GM04503 (cell line): ENCODE measurements around the gene TBL1X.

Experiments
- DNase-seq: peaks from one replicate; pipeline ENCODE4 v3.0.0-alpha.2; 2012; ENCODE audit warnings: low read depth

Gene TBL1X

DNA sequence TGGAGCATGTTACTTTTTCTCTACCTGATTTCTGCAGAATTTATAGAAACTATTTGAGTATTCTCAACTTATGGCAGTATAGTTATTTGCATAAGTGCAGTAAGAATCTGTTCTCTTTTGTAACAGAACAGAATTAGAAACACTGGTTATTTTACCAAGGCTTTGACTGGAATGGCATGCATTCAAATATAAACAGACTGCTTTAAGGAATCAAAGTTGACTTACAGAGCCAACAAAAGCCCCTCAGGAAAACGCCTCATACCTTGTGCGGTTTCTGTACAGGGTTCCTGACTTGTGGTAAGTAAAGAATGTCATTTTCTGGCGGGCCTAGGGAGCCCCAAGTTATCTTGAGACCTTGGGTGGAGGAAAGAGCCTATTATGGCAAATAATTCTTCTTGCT, 203.7 kb downstream of the TBL1X start:
- DNase-seq: no peak

DNA sequence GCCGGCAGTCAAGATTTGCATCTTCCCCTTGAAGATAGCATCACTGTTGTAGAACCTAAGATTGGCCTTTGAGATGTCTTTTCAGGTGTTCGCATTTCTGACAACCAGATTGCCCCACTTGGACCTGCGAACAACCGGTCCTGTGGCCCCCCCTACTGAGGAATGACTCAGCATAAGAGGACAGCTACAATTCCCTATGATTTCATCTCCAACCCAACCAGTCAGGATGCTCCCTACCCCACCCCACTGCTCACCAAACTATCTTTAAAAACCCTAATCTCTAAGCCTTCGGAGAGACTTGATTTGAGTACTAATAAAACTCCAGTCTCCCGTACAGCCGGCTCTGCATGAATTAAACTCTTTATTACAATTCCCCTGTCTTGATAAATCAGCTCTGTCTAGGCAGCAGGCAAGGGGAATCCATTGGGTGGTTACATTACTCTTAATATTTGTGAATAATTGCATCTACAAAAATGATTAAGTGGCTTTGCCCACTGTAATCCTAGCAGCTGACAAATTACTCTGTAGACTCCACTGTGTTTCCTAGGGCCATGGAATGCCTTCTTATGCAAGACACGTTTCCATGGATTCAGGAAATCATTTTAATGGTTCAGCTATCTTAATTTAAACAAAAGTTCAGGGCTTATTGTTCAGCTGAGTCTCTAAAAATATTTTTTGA, 205.4 kb downstream of the TBL1X start:
- no peak for DNase-seq

DNA sequence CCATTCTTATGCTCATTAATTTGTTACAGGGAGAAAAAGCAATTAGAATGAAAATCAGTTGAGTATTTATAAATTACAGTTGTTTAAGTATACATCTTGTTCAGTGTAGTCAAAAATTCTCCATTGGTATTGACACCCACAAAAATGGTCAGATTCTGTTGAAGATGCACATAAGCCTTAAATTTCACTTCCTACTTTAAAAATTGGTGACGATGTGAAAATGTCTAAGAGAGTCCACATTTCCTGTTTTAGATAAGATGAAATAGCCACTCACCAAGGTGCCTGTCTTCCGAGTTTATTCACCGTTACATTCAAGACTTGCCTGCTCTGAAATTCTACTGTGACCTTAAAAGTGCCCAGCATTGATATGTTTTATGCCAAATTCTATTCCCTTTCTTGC, 207.1 kb downstream of the TBL1X start:
- no peak for DNase-seq

DNA sequence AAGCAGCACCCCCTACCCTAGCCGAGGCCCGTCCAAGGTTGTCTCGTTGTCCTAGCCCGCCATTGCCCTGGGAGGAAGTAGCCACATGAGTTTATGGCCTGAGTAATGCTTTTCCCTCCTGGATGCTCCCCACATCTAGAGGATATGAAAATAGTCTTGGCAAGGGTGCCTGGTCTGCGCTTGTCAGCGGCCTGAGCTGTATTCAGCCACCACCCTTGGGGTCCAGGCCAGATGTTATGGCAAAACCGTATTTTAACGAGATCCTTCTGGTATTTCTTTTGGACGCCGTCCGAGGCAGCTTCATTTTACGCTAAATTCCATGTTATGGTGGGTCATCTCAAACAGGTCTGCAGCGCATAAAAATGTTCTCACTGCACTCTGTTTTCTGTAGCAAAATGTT, 211.4 kb downstream of the TBL1X start:
- DNase-seq: peak; percentile 39

DNA sequence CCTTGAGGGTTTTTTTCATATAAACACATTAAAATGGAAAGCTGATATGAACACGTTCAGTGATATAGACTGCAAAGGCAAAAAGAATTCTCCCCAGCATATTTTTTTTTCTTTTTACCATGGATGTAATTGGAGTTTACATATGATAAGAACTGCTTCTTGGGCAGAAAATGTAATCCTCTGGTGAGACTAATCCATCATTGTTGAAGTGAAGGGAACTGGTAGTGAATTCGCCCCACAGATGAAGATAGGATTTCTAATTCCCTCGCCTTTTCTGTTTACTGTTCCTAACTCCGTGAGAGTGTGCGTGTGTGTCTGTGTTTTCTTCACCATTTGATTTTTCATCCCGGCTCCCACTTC, 211.9 kb downstream of the TBL1X start:
- no peak for DNase-seq

DNA sequence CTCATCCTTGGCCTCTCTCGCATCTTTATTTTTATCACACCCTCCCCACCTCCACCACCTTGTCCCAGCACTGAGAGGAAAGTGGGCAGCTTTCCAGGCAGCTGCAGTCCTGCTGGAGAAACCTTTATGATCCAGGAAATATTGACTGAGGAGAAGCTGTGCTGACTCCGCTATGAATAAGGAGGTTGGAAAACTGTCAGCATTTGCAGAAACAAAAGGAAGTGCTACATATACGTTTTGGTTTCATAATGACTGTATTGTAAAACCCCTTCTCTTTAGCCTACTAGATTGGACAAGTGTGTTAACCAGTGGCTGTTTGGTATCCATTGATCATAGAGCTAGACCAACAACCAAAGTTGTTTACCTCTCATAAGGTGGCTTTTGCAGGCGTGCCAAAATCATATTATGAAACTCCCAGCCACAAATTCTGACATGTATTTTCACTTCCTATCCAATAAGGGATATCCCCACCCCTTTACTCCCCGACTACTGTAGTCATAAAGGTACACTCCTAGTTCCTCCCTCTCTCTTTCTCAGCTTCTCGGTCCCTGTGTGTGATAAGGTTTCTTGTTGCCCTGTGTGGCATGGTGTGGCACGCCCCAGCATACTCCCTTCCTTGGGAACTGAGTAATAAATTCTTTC, 212.4 kb downstream of the TBL1X start:
- no peak for DNase-seq

DNA sequence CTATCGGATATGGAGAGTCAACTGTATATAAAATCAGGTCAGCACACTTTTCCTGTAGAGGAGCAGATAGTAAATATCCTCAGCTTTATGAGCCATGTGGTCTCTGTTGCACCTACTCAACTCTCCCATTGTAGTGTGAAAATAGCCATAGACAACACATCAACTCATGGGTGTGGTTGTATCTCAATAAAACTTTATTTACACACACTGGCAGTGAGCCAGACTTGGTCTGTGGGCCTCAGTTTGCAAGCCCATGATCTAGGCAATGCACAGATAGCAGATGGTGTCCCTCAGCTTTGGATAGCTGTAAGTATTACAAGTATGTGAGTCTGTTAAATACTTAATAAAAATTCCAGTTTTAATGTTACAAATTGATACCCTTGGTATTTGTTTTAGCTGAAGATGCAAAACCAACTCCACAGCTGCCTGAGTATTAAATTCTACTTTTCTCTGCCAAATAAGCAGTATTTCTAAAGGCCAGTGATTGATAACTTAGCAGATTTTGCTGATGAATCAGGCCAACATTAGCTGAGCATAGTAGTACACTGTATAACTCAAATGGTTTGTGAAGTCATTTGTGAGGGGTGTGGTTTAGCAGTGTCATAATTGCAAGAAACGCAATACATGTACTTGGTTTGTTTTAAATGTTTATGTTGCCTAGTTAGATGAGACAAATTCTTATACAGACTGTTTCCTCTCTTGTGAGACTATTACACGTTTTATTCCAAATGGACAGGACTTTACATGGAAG, 213.5 kb downstream of the TBL1X start:
- no peak for DNase-seq

DNA sequence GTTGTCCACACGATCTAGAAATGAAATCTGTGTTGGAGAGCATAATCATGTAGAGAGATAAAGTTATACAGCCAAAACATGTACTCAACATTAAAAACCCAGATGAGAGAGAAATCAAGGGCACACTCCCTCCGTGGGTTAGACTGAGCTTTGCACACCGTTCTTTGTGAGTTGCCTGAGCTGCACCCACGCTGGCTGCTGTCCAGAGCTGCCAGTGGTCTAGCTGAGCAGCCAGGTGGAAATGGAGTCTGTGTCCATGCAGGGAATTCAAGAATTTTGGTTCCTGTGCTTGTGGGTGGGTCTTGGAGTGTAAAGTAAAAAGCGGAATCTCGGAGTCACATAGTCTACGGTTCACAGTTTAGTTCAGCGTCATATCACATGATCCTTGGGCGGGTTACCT, 216.2 kb downstream of the TBL1X start:
- DNase-seq: no peak

DNA sequence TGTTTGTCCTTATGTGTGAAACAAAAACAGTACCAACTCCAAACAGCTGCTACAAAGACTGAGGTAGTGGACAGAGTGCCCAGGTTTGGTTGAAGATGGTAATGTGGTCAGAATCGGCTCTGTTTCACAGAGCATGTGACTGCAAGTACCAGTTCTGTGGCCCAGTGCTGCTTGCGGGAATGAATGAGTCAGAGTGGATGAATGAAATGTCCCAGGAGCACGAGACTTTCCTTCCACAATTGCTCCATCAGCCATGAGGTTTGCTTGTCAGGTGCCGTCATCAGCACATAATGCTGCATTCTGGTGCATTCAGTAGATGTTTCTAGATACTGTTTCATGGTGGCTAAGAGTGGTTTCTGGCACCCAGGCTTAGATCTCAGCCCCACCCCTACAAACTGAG, 216.6 kb downstream of the TBL1X start:
- no peak for DNase-seq

DNA sequence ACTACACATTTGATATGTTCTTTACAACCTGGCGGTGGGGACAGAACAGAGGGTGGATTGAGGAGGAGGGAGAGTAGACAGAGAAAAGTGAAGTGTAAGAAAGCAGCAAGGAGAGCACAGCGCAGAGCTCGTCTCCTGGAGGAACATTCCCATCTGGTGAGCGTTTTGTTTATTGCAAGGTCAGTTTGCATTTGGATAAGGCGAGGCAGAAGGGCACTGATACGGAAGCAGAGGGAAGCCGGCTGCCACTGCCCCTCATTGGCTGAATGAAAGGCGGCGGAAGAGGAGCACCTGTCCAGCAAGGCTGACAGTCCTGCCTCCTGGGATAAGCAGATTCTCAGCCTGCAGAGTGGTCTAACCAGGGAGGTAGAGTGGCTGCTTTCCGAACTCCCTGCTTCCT, 217.6 kb downstream of the TBL1X start:
- DNase-seq: no peak

DNA sequence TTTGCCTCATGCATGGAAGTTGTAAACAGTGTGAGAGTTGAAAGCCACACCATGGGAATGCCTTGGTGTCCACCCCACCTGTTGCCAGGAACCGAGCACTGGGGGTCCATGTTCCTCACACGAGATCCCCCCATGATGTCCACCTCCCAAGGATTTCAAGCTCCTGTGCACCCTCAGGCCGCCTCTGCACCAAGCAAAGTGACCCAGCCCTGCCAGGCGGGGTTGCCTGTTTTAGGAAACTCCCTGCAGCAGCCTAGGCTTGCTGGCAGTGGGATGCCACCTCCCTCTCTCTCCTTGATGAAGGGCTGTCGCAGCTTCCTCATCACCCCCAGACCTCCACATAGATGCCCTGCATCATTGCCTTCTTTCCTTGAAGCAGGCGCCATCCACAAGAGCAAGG, 218.0 kb downstream of the TBL1X start:
- no peak for DNase-seq

DNA sequence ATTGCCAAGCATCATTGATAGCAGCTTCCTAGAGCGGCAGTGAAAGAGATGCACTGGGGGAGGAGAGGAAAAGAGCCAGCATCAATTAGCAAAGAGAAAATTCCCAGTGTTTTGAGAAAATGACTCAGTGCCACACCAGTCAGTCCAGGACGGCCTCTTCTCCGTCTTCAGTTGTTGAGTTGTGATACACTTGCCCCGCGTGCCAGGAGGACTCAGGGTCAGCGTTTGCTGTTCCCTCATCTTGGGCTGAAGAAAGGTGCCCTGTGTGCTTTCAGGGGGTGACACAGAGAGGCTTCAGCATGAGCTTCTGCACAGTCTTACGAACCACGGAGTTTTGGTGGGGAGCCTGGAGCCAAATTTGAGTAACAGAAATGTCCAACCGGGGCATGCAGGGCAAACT, 218.5 kb downstream of the TBL1X start:
- no peak for DNase-seq

DNA sequence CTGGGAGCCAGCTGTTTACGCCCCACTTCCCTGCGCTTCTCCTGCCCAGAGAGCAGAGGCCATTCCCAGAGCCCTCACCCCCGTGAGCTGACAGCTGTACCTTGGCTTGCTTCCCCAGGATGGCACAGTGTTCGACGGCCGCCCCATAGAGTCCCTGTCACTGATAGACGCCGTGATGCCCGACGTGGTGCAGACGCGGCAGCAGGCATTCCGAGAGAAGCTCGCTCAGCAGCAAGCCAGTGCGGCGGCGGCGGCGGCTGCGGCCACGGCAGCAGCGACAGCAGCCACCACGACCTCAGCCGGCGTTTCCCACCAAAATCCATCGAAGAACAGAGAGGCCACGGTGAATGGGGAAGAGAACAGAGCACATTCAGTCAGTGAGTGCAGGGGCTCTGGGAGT, 223.0 kb downstream of the TBL1X start:
- no peak for DNase-seq

DNA sequence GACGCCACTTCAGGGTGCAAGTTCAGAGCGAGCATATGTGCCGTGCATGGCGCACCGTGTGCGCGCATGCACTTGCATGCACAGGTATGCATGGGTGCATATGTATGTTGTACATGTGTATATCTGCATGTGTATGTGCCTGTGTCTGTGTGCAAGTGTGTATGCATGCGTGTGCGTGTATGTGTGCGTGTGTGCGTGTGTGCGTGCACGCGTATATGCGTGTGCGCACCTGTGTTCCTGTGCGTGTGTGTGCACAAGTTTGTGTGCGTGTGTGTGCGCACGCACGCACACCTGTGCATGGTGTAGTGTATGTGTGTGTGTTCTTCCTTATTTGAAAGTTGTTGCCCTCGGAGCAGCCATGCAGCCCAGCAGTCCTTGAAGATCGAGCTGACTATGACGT, 224.0 kb downstream of the TBL1X start:
- DNase-seq: no peak

DNA sequence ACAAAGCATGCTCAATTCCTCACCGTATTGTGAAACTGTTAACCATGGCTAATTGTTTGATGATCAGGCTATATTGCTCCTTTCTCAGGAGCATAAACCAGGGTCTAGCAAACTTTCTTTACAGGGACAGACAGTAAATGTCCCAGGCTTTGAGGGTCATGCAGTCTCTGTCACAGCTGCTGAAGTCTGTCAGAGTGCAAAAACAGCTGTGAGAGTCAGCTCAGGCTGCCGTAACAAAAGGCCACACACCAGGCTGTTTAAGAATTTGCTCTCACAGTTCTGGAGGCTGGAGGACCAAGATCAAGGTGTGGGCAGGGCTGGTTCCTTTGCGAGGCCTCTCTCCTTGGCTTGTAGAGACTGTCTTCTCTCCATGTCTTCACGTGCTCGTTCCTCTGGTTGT, 225.2 kb downstream of the TBL1X start:
- DNase-seq: no peak

DNA sequence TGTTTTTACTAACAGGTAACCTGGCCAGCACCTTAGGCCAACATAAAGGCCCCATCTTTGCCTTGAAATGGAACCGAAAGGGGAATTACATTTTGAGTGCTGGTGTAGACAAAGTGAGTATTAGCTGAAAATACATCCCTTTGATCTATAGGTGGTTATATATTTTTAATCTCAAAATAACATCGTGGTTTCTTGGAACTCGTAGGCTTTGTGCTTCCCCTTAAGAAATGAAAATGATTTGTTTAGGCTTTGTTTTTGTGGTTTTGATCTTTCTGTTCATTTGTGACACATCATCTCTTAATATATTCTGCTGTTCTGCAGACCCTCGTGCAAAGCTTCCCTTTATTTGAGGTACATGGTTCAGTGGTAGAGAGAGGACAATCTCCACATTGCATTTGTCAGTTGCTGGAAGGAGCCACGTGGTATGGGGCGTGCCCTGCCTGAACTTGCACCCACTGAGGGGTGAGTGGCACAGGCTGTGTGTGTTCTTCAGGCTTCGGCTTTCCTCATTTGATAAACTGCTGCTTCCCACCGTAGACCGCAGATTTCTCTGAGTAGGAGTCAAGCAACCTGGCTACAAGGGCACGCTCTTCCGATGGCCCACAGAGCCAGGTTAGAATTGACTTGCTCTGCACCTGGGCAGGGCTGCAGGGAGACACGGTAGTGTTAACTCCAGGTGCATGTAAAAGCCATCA, 228.6 kb downstream of the TBL1X start:
- no peak for DNase-seq

DNA sequence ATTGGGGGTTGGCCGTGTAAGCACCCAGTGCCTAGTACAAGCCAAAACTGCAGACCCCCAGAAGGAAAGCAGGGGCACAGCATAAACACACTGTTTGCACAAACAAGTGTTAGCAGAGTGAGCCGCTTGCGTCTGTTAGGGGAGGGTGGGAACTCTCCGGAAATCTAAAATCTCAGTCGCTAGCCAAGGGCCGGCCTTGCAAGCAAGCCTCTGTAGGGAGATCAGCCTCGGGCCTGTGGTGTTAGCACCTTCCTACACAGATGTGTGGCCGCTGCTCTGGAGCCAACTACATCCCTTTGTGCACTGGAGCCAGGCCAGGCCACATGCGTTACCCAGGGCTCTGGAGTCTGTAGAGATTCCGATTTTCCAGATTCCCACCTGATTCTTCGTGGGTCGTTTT, 233.7 kb downstream of the TBL1X start:
- no peak for DNase-seq

DNA sequence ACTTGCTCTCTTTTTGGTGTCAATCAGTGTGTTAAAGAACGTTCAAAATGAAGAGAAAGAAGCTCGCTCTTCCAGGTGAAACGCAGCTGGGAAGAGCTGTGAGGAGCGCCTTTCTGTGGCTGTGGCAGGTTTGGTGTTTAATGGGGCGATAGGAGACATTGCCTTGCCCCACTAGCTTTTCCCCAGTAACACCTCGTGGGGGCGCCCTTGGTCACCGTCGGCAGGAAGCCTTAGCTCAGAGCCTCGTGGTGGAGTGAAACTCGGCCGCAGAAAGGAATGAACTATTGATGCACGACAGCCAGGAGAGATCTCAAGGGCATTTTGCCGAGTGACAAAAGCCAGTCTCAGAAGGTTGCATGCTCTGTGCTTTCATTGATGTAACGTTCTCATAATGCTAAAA, 235.7 kb downstream of the TBL1X start:
- no peak for DNase-seq

DNA sequence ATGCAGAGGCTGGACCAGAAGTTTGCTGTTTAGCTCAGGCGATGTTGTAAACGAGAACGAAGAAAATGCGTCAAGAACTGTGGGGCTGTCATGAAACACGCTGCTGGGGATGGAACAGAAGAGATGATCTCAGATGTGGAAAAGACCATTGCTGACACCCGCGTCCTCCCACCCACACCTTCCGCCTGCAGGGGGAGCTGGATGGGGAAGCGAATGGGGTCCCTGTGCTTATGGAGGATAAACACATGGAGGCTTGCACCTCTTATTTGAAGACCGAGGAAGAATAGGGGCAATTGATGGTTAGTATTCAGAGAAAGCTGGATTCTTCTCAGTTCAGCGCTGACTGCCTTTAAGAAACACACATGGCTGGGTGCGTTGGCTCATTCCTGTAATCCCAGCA, 236.9 kb downstream of the TBL1X start:
- no peak for DNase-seq

DNA sequence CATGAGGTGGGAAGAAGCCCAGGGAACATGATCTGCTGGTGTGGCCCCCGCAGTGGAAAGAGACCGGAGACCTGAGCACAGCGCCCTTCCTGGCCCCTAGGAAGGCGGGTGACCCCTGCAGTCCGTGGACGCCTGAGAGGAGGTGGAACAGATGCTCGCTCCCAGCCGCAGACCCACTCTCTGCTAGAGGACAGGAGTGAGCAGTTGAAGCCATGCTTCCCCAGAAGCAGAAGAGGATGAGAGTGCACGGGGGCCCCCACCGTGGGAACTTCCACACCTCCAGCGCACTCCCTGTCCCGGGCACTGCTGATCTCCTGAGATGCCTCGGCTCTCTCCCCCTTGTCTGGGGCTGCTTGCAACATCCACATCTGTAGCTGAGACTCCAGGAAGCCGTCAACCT, 238.5 kb downstream of the TBL1X start:
- no peak for DNase-seq

DNA sequence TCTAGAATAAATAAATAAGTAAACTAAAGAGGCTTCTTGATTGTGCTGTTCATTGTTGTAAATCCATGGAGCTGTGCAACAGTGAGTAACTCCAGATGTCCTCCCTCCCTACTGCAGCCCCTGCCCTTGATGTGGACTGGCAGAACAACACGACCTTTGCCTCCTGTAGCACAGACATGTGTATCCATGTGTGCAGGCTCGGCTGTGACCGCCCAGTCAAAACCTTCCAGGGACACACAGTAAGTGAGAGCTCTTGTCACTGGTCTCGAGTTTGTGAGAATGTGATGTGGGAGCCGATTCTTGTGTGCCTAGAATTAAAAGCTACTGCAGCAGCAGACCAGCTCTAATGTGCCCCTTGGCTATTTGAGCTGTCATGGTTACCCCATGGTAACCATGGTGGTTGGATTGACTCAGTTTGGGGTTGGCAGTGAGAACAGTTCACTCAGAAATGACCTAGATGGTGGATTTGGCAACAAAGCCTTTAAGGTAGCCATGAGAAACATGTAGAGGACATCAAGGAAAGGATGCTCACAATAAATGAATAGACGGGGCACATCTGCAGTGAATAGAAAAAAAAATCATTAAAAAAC, 240.1 kb downstream of the TBL1X start:
- DNase-seq: no peak

DNA sequence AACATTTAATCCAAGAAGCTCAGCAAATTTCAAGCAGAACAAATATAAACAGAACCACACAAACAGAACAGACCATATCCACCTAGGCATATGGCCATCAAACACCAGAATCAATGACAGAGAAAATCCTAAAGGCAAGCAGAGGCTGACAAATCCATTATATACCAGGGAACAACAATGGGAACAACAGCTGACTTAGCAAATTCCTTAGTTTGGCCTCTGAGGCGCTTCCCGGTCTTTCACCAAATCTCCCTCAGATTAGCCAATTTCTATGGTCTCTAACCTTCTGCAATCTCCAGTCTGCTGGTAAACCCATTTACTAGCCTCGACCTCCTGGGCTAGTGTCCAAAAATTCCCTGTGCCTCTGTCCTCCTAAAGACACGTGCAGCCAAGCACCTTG, 241.6 kb downstream of the TBL1X start:
- no peak for DNase-seq
